Peyer's patch (tissue), 4 donors: ENCODE data around the gene NOTUM. TPM values are rescaled to one million over a fixed set of nuclear protein-coding genes. Genes with fewer than 3 reads are reported as not detected.

Experiments used
- DNase-seq, 3 donors: peaks; one replicate each; pipeline ENCODE4 v3.0.0-alpha.2; 2017 to 2019
- H3K27ac ChIP-seq, 4 donors: fragments of 200-600 bp; sonication (generic); one replicate each; pipeline ENCODE4 v1.5.1; 2016 to 2019
- H3K27me3 ChIP-seq, 2 donors: fragments of 200-600 bp; sonication (generic); one replicate each; pipeline ENCODE4 v1.5.1; 2019
- H3K36me3 ChIP-seq, 3 donors: fragments of 200-600 bp; sonication (generic); one replicate each; pipeline ENCODE4 v1.5.1; 2016 to 2019
- H3K4me1 ChIP-seq, 4 donors: fragments of 200-600 bp; sonication (generic); one replicate each; pipeline ENCODE4 v1.5.1; 2016 to 2019
- H3K4me3 ChIP-seq, 4 donors: fragments of 200-600 bp; sonication (generic); 1 replicate in 3 of 4; 2 replicates in 1 of 4; pipeline ENCODE4 v1.5.1; 2016 to 2019; ENCODE audit warnings: mild to moderate bottlenecking in 1 of 4
- H3K9me3 ChIP-seq, 4 donors: fragments of 200-600 bp; sonication (generic); one replicate each; pipeline ENCODE4 v1.5.1; 2016 to 2019; ENCODE audit warnings: mild to moderate bottlenecking in 1 of 4
- CTCF ChIP-seq, 6 experiments: fragments of 450-650 bp in 4 of 6; fragments of 200-600 bp in 2 of 6; sonication (generic) in 1 of 6; IDR thresholded peaks; one replicate each; pipeline ENCODE4 v1.5.1; 2017 to 2019; ENCODE audit warnings: antibody characterized with exemption in 6 of 6, mild to moderate bottlenecking in 3 of 6, moderate library complexity in 1 of 6
- POLR2A ChIP-seq, 2 donors: fragments of 450-650 bp; IDR thresholded peaks; one replicate each; pipeline ENCODE4 v1.5.1; 2017; ENCODE audit warnings: antibody characterized with exemption in 2 of 2, mild to moderate bottlenecking in 2 of 2, moderate library complexity in 2 of 2
- total RNA-seq, 4 donors: library from RNA; depleted of rRNA; stranded (reverse); fragments of >200 nt; gene quantifications; one replicate each; pipeline ENCODE4 v1.1.0, GENCODE V29; 2016

NOTUM gene
- total RNA-seq, 4 donors from 2014 or later: 1.2 TPM; not detected in 3

- H3K4me3 ChIP-seq: peak overlapping the region in 2 of 4 donors; percentile 31 to 63
- H3K27ac ChIP-seq: no peak overlapping the region
- H3K9me3 ChIP-seq: no peaks in the 10 kb centered on the region
- TF ChIP-seq CTCF (IDR thresholded peaks at IDR 0.05) (no peak), POLR2A (IDR thresholded peaks at IDR 0.05) (no peak)
- no peak for DNase-seq
- peaks cover 0 to 29% of the 10 kb centered on the region in 2 donors for H3K27me3 ChIP-seq
- H3K4me1 ChIP-seq: peaks cover 0 to 35% (median 19%) of the 10 kb centered on the region in 4 donors
- H3K36me3 ChIP-seq: no peaks in the 10 kb centered on the region
These were observed 823 bp upstream of the NOTUM start for GRCh38 chr17:81961521-81962498.

- peak overlapping the region in 1 of 4 donors; percentile 52 for H3K27ac ChIP-seq
- H3K36me3 ChIP-seq: no peaks in the 10 kb centered on the region
- H3K4me1 ChIP-seq: peaks cover 0 to 30% (median 15%) of the 10 kb centered on the region in 4 donors
- TF ChIP-seq CTCF (IDR thresholded peaks at IDR 0.05): no peak
- no peak for TF ChIP-seq POLR2A (IDR thresholded peaks at IDR 0.05)
- H3K9me3 ChIP-seq: no peaks in the 10 kb centered on the region
- DNase-seq: no peak
- H3K27me3 ChIP-seq: peaks cover 0 to 29% of the 10 kb centered on the region in 2 donors
- peak overlapping the region; percentile 32 to 63 (median 53) for H3K4me3 ChIP-seq
These were observed 643 bp downstream of the NOTUM start for GRCh38 chr17:81960130-81960958.

- peak; percentile 78 to 88 (median 85) for DNase-seq
- no peaks in the 10 kb centered on the region for H3K36me3 ChIP-seq
- TF ChIP-seq POLR2A (IDR thresholded peaks at IDR 0.05): no peak
- peak; percentile 80 to 99 (median 97) for TF ChIP-seq CTCF (IDR thresholded peaks at IDR 0.05)
- H3K9me3 ChIP-seq: no peaks in the 10 kb centered on the region
- H3K4me3 ChIP-seq: peak overlapping the region; percentile 32 to 63 (median 53)
- H3K27me3 ChIP-seq: peaks cover 0 to 29% of the 10 kb centered on the region in 2 donors
- H3K4me1 ChIP-seq: peaks cover 0 to 30% (median 15%) of the 10 kb centered on the region in 4 donors
- H3K27ac ChIP-seq: peak overlapping the region in 1 of 4 donors; percentile 52
These were observed 1.4 kb downstream of the NOTUM start for GRCh38 chr17:81959362-81960129.

- TF ChIP-seq POLR2A (IDR thresholded peaks at IDR 0.05) (no peak), CTCF (IDR thresholded peaks at IDR 0.05) (no peak)
- Histone ChIP-seq H3K27ac (peak overlapping the region in 1 of 4 donors; percentile 52), H3K27me3 (peaks cover 0 to 29% of the 10 kb centered on the region in 2 donors), H3K4me1 (peaks cover 0 to 30% (median 15%) of the 10 kb centered on the region in 4 donors), H3K36me3 (no peaks in the 10 kb centered on the region), H3K9me3 (no peaks in the 10 kb centered on the region), H3K4me3 (peak overlapping the region in 1 of 4 donors; percentile 59)
- no peak for DNase-seq
These were observed 2.2 kb downstream of the NOTUM start for GRCh38 chr17:81958633-81959342.
